ENCODE results near the gene RFLNA.

DNA sequence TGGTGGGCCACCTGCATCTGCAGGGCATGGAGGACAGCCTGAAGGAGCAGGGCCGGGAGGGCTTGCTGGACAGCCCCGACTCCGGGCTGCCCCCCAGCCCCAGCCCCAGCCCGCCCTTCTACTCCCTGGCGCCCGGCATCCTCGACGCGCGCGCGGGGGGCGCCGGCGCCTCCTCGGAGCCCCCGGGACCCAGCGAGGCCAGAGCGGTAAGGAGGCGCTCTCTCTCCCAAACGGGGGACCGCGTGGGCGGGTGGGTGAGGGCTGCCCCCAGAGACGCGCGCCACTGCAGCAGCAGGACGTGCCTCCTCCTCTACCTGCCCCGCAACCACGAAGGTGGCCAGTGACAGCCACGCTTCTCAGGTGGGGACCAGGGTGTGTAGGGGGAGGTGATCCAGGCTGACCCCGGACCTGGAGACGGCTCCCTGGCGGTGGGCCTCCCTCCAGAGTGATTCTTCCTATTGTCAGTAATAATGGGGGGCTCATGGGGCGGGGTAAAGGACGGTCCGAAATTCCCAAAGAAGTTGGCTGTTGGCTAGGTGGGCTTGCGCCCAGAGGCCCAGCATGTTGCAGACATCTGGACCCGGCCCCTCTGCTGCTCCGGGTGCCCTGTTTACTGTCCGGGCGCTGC is 652 bp downstream of the RFLNA start:
- TF ChIP-seq, protein P1, sequence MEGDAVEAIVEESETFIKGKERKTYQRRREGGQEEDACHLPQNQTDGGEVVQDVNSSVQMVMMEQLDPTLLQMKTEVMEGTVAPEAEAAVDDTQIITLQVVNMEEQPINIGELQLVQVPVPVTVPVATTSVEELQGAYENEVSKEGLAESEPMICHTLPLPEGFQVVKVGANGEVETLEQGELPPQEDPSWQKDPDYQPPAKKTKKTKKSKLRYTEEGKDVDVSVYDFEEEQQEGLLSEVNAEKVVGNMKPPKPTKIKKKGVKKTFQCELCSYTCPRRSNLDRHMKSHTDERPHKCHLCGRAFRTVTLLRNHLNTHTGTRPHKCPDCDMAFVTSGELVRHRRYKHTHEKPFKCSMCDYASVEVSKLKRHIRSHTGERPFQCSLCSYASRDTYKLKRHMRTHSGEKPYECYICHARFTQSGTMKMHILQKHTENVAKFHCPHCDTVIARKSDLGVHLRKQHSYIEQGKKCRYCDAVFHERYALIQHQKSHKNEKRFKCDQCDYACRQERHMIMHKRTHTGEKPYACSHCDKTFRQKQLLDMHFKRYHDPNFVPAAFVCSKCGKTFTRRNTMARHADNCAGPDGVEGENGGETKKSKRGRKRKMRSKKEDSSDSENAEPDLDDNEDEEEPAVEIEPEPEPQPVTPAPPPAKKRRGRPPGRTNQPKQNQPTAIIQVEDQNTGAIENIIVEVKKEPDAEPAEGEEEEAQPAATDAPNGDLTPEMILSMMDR (conservative IDR thresholded peaks at IDR 0.05; ENCODE audit: low read length): no peak
- TF ChIP-seq EZH2phosphoT487 (IDR thresholded peaks at IDR 0.05; ENCODE audit: borderline replicate concordance, low read depth, low read length): no peak
